ENCODE results near the gene CSNK2B. TPM values are rescaled to one million over a fixed set of nuclear protein-coding genes. Genes with fewer than 3 reads are reported as not detected.

The CSNK2B gene
- total and polyA plus RNA-seq, 9 of the 15 experiments (the other 6 are each of a cell fraction or from before 2014, with no cell fraction given) = 120 to 1,126 (median 529) TPM

GRCh38 chr6:31652925-31653724, 12.8 kb upstream of the CSNK2B start (continued):
- TF ChIP-seq KAT8 (IDR thresholded peaks at IDR 0.05; ENCODE audit: low read depth) = no peak; the same call in 1 of the 2 replicates
- TF ChIP-seq NKRF (IDR thresholded peaks at IDR 0.05; ENCODE audit: borderline replicate concordance) = peak; percentile 97
- peak; percentile 75; the same call in 1 of the 2 replicates for TF ChIP-seq NFRKB (IDR thresholded peaks at IDR 0.05; ENCODE audit: low read depth)
- peak; percentile 2; the same call in 1 of the 2 replicates for TF ChIP-seq KLF6 (CRISPR knock-in tag; IDR thresholded peaks at IDR 0.05; ENCODE audit: borderline replicate concordance)
- no peak for TF ChIP-seq BRF2 (IDR thresholded peaks at IDR 0.05; ENCODE audit: borderline replicate concordance, insufficient read depth, insufficient read length)
- peak; percentile 95 to 97 for TF ChIP-seq ARNT (IDR thresholded peaks at IDR 0.05)
- TF ChIP-seq ZNF3 (CRISPR knock-in tag; IDR thresholded peaks at IDR 0.05) = peak; percentile 41; the same call in 1 of the 2 replicates
- TF ChIP-seq RFX1 (IDR thresholded peaks at IDR 0.05) = no peak
- no peak for TF ChIP-seq ID3 (CRISPR knock-in tag; IDR thresholded peaks at IDR 0.05)
- TF ChIP-seq ID3 (tag; IDR thresholded peaks at IDR 0.05) = 0 out of 2 replicates have a peak, but pooled peaks have one; percentile 26
- no peak for TF ChIP-seq MCM5 (IDR thresholded peaks at IDR 0.05; ENCODE audit: low read depth)
- no peak for TF ChIP-seq ZNF592 (IDR thresholded peaks at IDR 0.05)
- 0 out of 2 replicates have a peak, but pooled peaks have one; percentile 6 for TF ChIP-seq TAL1 (IDR thresholded peaks at IDR 0.05)
- TF ChIP-seq HMBOX1 (IDR thresholded peaks at IDR 0.05) = peak; percentile 68; the same call in 1 of the 2 replicates
- TF ChIP-seq RBM14 (IDR thresholded peaks at IDR 0.05; ENCODE audit: borderline replicate concordance, insufficient read depth, low read depth, low read length) = no peak
- peak; percentile 89 for TF ChIP-seq NR4A1 (CRISPR knock-in tag; IDR thresholded peaks at IDR 0.05)
- TF ChIP-seq NR4A1 (tag; IDR thresholded peaks at IDR 0.05) = peak; percentile 59; the same call in 1 of the 2 replicates
- TF ChIP-seq BHLHE40 (IDR thresholded peaks at IDR 0.05; ENCODE audit: low read length) = no peak; the same call in 1 of the 2 replicates
- TF ChIP-seq EP400 (IDR thresholded peaks at IDR 0.05) = no peak
- no peak for TF ChIP-seq SIRT6 (IDR thresholded peaks at IDR 0.05; ENCODE audit: low read depth, low read length)
